GM23338 (cell line): ENCODE measurements around the gene KRTCAP3.

Experiments
- EZH2 ChIP-seq: fragments of 200-600 bp; sonication (generic); IDR thresholded peaks from one replicate; pipeline ENCODE4 v1.8.0; 2017; ENCODE audit warnings: antibody characterized with exemption, mild to moderate bottlenecking, low read depth; ENCODE audit not compliant: unreplicated experiment
- TF ChIP-seq, protein P1 (sequence below), 2 experiments: fragments of 200-600 bp in 1 of 2; sonication (generic) in 1 of 2; conservative IDR thresholded peaks; 2 replicates each; pipeline versions ENCODE4 v1.5.1 to v1.6.1; 2016 to 2017; ENCODE audit warnings: antibody characterized with exemption in 2 of 2, low read depth in 2 of 2, mild to moderate bottlenecking in 2 of 2, moderate library complexity in 1 of 2

DNA sequence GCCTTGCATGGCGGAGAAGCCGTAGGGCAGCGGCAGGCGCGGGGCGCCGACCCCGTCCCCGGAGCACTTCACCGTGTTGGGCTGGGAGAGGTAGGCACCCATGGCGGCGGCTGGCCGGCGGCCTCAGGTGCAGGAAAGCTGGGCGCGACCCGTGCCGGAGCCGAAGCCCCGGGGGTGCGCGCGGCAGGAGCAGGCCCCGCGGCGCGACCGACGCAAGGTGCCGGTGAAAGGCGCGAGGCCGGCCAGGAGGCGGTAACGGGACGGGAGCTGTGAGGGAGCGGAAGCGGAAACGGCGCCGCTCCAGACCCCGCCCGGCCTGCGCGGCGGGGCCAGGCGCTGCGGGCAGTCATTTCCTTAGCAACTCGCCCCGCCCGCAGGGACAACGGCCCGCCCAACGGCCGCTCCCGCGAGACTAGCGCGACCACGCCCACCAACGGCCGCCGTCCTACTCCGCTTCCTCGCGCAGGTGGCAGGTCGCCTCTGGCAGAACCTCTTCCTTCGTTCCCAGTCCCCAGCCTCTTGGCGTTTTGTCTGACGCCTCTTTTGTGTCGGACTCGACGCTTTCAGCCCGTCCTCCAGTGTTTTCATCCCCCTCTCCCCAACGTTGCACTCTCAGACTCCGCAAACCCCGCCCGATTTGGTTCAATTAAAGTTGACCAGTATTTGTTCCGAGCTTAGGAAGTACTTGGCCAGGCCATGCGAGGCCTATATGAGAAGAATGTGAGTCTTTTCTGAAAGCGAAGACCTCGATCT, 32.7 kb upstream of the KRTCAP3 start, which contains the start of gene PPM1G:
- TF ChIP-seq, protein P1, sequence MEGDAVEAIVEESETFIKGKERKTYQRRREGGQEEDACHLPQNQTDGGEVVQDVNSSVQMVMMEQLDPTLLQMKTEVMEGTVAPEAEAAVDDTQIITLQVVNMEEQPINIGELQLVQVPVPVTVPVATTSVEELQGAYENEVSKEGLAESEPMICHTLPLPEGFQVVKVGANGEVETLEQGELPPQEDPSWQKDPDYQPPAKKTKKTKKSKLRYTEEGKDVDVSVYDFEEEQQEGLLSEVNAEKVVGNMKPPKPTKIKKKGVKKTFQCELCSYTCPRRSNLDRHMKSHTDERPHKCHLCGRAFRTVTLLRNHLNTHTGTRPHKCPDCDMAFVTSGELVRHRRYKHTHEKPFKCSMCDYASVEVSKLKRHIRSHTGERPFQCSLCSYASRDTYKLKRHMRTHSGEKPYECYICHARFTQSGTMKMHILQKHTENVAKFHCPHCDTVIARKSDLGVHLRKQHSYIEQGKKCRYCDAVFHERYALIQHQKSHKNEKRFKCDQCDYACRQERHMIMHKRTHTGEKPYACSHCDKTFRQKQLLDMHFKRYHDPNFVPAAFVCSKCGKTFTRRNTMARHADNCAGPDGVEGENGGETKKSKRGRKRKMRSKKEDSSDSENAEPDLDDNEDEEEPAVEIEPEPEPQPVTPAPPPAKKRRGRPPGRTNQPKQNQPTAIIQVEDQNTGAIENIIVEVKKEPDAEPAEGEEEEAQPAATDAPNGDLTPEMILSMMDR (conservative IDR thresholded peaks at IDR 0.05; ENCODE audit: low read depth in 2 of 2): no peak
- no peak for TF ChIP-seq EZH2
